ENCODE data around the gene TXNRD2. TPM values are rescaled to one million over a fixed set of nuclear protein-coding genes. Genes with fewer than 3 reads are reported as not detected.

TXNRD2 gene
- total RNA-seq, 1 experiment from 2014 or later = 39.9 TPM

- H3K27ac Mint-ChIP-seq (ENCODE audit: low read depth, unreplicated experiment) = peak overlapping the region; percentile 40
- no TSS peak for BruUV-seq (replicated peaks)
- H3K36me3 Mint-ChIP-seq (ENCODE audit: insufficient read depth, unreplicated experiment) = peaks cover 25% of the 10 kb centered on the region
- peak overlapping the region; percentile 55 for H3K4me3 Mint-ChIP-seq (ENCODE audit: unreplicated experiment)
- H3K4me1 Mint-ChIP-seq (ENCODE audit: insufficient read depth, unreplicated experiment) = peaks cover 5% of the 10 kb centered on the region
- H3K9me3 Mint-ChIP-seq (ENCODE audit: unreplicated experiment) = no peaks in the 10 kb centered on the region
- CTCF ChIA-PET = interaction anchor here (0.5 to 1.3 kb wide), 5 partner anchors 9 to 138 kb away, joined by 3 to 5 read pairs (median 3); no protein-coding TSS in a partner anchor
- peak; percentile 85 for DNase-seq (ENCODE audit: unreplicated experiment)
- POLR2A ChIA-PET = no interaction called here
- no peaks in the 10 kb centered on the region for H3K27me3 Mint-ChIP-seq (ENCODE audit: insufficient read depth, unreplicated experiment)
- no peak for TF ChIP-seq CTCF (IDR thresholded peaks at IDR 0.05; ENCODE audit: unreplicated experiment)
- intact Hi-C loops (cut with micrococcal nuclease) = loop anchor here (2.0 kb wide), 1 partner anchor 66 kb away; no protein-coding TSS in a partner anchor
Observed at GRCh38 chr22:19962909-19963806, 21.5 kb upstream of the TXNRD2 start.

- POLR2A ChIA-PET = no interaction called here
- H3K4me1 Mint-ChIP-seq (ENCODE audit: insufficient read depth, unreplicated experiment) = peaks cover 5% of the 10 kb centered on the region
- no peaks in the 10 kb centered on the region for H3K9me3 Mint-ChIP-seq (ENCODE audit: unreplicated experiment)
- intact Hi-C loops (cut with micrococcal nuclease) = loop anchor here (2.0 kb wide), 1 partner anchor 66 kb away; no protein-coding TSS in a partner anchor
- no peak overlapping the region for H3K4me3 Mint-ChIP-seq (ENCODE audit: unreplicated experiment)
- peaks cover 25% of the 10 kb centered on the region for H3K36me3 Mint-ChIP-seq (ENCODE audit: insufficient read depth, unreplicated experiment)
- TF ChIP-seq CTCF (IDR thresholded peaks at IDR 0.05; ENCODE audit: unreplicated experiment) = peak; percentile 77
- no peak overlapping the region for H3K27ac Mint-ChIP-seq (ENCODE audit: low read depth, unreplicated experiment)
- no peaks in the 10 kb centered on the region for H3K27me3 Mint-ChIP-seq (ENCODE audit: insufficient read depth, unreplicated experiment)
- peak; percentile 85 for DNase-seq (ENCODE audit: unreplicated experiment)
- CTCF ChIA-PET = interaction anchor here (0.5 to 1.3 kb wide), 4 partner anchors 9 to 49 kb away, joined by 3 to 5 read pairs (median 4); no protein-coding TSS in a partner anchor
- BruUV-seq (replicated peaks) = no TSS peak
Observed at GRCh38 chr22:19962246-19962908, 20.8 kb upstream of the TXNRD2 start.

- ChIA-PET POLR2A (no interaction called here), CTCF (interaction anchor here (0.5 to 0.6 kb wide), 2 partner anchors 11 to 49 kb away, joined by 3 read pairs; no protein-coding TSS in a partner anchor)
- intact Hi-C loops (cut with micrococcal nuclease) = loop anchor here (2.0 kb wide), 1 partner anchor 67 kb away; no protein-coding TSS in a partner anchor
- no TSS peak for BruUV-seq (replicated peaks)
- H3K4me1 Mint-ChIP-seq (ENCODE audit: insufficient read depth, unreplicated experiment) = peaks cover 5% of the 10 kb centered on the region
- H3K27ac Mint-ChIP-seq (ENCODE audit: low read depth, unreplicated experiment) = no peak overlapping the region
- no peaks in the 10 kb centered on the region for H3K27me3 Mint-ChIP-seq (ENCODE audit: insufficient read depth, unreplicated experiment)
- peaks cover 25% of the 10 kb centered on the region for H3K36me3 Mint-ChIP-seq (ENCODE audit: insufficient read depth, unreplicated experiment)
- H3K9me3 Mint-ChIP-seq (ENCODE audit: unreplicated experiment) = no peaks in the 10 kb centered on the region
- no peak overlapping the region for H3K4me3 Mint-ChIP-seq (ENCODE audit: unreplicated experiment)
- DNase-seq (ENCODE audit: unreplicated experiment) = no peak
- TF ChIP-seq CTCF (IDR thresholded peaks at IDR 0.05; ENCODE audit: unreplicated experiment) = no peak
Observed at GRCh38 chr22:19961868-19962245, 20.2 kb upstream of the TXNRD2 start.

GRCh38 chr22:19961201-19961580, 19.6 kb upstream of the TXNRD2 start:
- intact Hi-C loops (cut with micrococcal nuclease) = no loop called here
- no peak for TF ChIP-seq CTCF (IDR thresholded peaks at IDR 0.05; ENCODE audit: unreplicated experiment)
- ChIA-PET CTCF (interaction anchor here (0.6 kb wide), 2 partner anchors 13 to 231 kb away, joined by 3 to 4 read pairs; no protein-coding TSS in a partner anchor), POLR2A (no interaction called here)
- Mint-ChIP-seq H3K27me3 (ENCODE audit: insufficient read depth, unreplicated experiment) (no peaks in the 10 kb centered on the region), H3K4me3 (ENCODE audit: unreplicated experiment) (no peak overlapping the region), H3K36me3 (ENCODE audit: insufficient read depth, unreplicated experiment) (peaks cover 23% of the 10 kb centered on the region), H3K4me1 (ENCODE audit: insufficient read depth, unreplicated experiment) (peaks cover 5% of the 10 kb centered on the region), H3K27ac (ENCODE audit: low read depth, unreplicated experiment) (no peak overlapping the region), H3K9me3 (ENCODE audit: unreplicated experiment) (no peaks in the 10 kb centered on the region)
- BruUV-seq (replicated peaks) = no TSS peak
- no peak for DNase-seq (ENCODE audit: unreplicated experiment)
